Mucosa of descending colon (tissue), 3 donors: ENCODE data around the gene SUCNR1. TPM values are rescaled to one million over a fixed set of nuclear protein-coding genes. Genes with fewer than 3 reads are reported as not detected.
A peak's percentile ranks its signal among the peaks of the same experiment; 100 is the strongest.
"Not testable (repeated sequence)": the region's sequence is repeated elsewhere in the genome, so short reads cannot be mapped to it uniquely, and the experiment has no call there.

Experiments
- ATAC-seq: fragments of 200-7000 bp; cut with Tn5 transposase; one replicate; pipeline ENCODE4 v1.9.1; 2020; ENCODE audit warnings: mild to moderate bottlenecking, moderate library complexity
- DNase-seq, 3 donors: peaks; one replicate each; pipeline ENCODE4 v3.0.0-alpha.2; 2020
- H3K36me3 ChIP-seq: fragments of 200-600 bp; one replicate; pipeline ENCODE4 v1.8.0; 2021; ENCODE audit warnings: low read depth, mild to moderate bottlenecking
- H3K4me1 ChIP-seq: fragments of 200-600 bp; one replicate; pipeline ENCODE4 v1.8.0; 2021; ENCODE audit warnings: low read depth, mild to moderate bottlenecking
- H3K4me3 ChIP-seq: fragments of 200-600 bp; one replicate; pipeline ENCODE4 v1.8.0; 2021; ENCODE audit warnings: mild to moderate bottlenecking
- H3K9me3 ChIP-seq: fragments of 200-600 bp; one replicate; pipeline ENCODE4 v1.8.0; 2021; ENCODE audit warnings: mild to moderate bottlenecking
- intact Hi-C, 2 donors: fragments of 100-400 bp; cut with DNase I in 1 of 2; cut with micrococcal nuclease in 1 of 2; formaldehyde crosslinking; loops; one replicate each; pipeline versions ENCODE4 v1.11.0 to v1.11.1; 2022; cut with DNase I, micrococcal nuclease
- total RNA-seq, 3 donors: library from RNA; stranded (reverse); fragmentation: NEBNext Ultra II Directional in 2 of 3; extraction: Animal tissue kit (Norgen Biotek cat#: 25700) in 2 of 3; gene quantifications; one replicate each; pipeline versions ENCODE4 v1.2.1 to v1.2.4, GENCODE V29; 2021 to 2023
- TF ChIP-seq, protein P1 (sequence below): fragments of 200-600 bp; IDR thresholded peaks from one replicate; pipeline ENCODE4 v1.8.0; 2022; ENCODE audit warnings: antibody characterized with exemption, mild to moderate bottlenecking
- donor health status: DM: no; HTN: no; CAD: no; lungs with moderate emphysema.
- donor health status: DM: no; HTN: no; CAD: no.
- donor health status: DM: no; HTN: yes; CAD: no.

SUCNR1 gene
- total RNA-seq, 3 donors from 2014 or later, result 0.35 to 0.65 (median 0.41) TPM

DNA sequence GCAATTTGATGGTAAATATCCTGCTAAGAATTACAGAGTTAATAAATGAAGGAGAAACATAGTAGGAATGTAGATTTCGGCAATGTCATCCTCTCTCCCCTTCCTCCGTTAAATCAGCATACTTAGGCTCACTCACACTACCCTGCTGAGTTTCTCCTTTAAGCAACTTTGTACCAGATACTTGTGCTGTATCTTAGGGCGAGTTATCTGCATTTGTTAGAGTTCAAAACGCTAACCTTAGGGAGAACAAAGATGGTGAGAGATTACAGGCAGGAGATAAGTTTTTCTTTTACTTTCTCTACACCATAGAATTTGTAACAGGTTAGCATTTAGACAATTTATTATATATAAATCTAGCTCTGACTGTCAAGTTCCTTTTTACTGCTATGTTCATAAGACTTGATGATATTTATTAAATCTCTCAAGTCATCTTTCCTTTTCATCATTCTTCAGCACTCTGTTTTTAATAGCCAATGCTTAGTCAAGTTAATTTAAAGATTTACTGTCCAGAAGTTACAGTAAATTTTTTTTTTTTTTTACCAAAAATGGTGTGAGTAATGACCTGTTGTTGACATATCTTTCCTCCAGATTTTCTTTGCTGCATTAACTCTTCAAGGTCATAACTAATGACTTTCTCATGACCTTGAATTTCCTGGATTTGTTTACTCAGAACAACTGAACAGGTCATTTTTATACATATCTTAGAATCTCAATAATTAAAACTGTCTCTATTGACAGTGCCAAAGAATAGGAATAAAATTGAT lies 22.2 kb downstream of the SUCNR1 start:
- intact Hi-C loops, result no loop called here
- DNase-seq (no peak), ATAC-seq (no peak)
- Histone ChIP-seq H3K4me1 (no peaks in the 10 kb centered on the region), H3K4me3 (no peak overlapping the region), H3K9me3 (no peaks in the 10 kb centered on the region), H3K36me3 (no peaks in the 10 kb centered on the region)
- TF ChIP-seq, protein P1, sequence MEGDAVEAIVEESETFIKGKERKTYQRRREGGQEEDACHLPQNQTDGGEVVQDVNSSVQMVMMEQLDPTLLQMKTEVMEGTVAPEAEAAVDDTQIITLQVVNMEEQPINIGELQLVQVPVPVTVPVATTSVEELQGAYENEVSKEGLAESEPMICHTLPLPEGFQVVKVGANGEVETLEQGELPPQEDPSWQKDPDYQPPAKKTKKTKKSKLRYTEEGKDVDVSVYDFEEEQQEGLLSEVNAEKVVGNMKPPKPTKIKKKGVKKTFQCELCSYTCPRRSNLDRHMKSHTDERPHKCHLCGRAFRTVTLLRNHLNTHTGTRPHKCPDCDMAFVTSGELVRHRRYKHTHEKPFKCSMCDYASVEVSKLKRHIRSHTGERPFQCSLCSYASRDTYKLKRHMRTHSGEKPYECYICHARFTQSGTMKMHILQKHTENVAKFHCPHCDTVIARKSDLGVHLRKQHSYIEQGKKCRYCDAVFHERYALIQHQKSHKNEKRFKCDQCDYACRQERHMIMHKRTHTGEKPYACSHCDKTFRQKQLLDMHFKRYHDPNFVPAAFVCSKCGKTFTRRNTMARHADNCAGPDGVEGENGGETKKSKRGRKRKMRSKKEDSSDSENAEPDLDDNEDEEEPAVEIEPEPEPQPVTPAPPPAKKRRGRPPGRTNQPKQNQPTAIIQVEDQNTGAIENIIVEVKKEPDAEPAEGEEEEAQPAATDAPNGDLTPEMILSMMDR, result no peak

- no peaks in the 10 kb centered on the region for H3K4me1 ChIP-seq
- no peaks in the 10 kb centered on the region for H3K36me3 ChIP-seq
- no peaks in the 10 kb centered on the region for H3K9me3 ChIP-seq
- DNase-seq, result no peak
- intact Hi-C loops, result no loop called here
- no peak overlapping the region for H3K4me3 ChIP-seq
- TF ChIP-seq, protein P1, result no peak
- no peak for ATAC-seq
Observed at GRCh38 chr3:151896246-151897012, 23.0 kb downstream of the SUCNR1 start.

- H3K4me1 ChIP-seq, H3K4me3 ChIP-seq, H3K9me3 ChIP-seq, intact Hi-C loops, DNase-seq, H3K36me3 ChIP-seq: not testable (repeated sequence)
- peak; percentile 24 for ATAC-seq
Observed at GRCh38 chr3:151898121-151898520, 24.7 kb downstream of the SUCNR1 start.

- H3K9me3 ChIP-seq, intact Hi-C loops, H3K4me3 ChIP-seq, H3K36me3 ChIP-seq, ATAC-seq, DNase-seq, H3K4me1 ChIP-seq: not testable (repeated sequence)
Observed at GRCh38 chr3:151898564-151899261, 25.3 kb downstream of the SUCNR1 start.

DNA sequence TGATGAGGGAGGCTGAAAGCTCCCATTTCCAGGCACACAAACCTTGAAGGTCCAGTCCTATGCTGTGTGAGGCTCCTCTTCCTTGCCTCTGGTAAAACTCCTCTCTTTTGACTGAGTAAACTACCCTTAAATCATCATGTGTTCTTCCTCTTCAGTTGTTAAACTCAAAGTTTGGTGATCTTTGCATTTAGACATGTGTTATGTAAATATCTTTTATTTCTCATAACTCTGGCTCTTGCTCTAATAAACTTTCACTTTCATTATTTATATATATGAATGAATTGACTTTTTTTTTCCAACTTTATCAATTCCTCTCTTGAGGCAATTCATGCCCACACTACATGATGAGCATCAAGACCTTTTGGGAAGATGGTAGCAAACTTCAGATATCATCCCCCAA lies 26.6 kb downstream of the SUCNR1 start:
- H3K4me1 ChIP-seq, result no peaks in the 10 kb centered on the region
- no peaks in the 10 kb centered on the region for H3K9me3 ChIP-seq
- TF ChIP-seq, protein P1, result no peak
- no peaks in the 10 kb centered on the region for H3K36me3 ChIP-seq
- H3K4me3 ChIP-seq, result no peak overlapping the region
- intact Hi-C loops, result no loop called here
- DNase-seq (no peak), ATAC-seq (no peak)

DNA sequence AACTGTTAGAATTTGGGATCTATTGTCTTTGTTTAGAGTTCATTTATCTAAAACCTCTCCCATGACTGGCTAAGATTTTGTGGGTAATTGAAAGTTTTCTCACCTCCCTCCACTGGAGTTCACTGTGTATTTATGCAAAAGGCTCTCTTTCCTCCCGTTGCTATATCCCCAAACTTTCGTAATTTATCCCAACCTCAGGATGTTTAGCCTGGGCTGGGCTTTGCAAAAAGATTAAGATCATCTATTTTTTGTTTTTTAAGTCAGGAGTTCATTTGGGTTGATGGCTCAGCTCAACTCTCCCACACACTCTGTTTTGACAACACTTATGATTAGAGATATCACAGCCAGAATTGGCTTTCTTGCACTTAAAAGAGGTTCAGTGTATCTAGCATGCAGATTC lies 27.0 kb downstream of the SUCNR1 start:
- ATAC-seq, result no peak
- TF ChIP-seq, protein P1, result no peak

More for the DNA sequence above, 27.0 kb downstream of the SUCNR1 start:
- no peaks in the 10 kb centered on the region for H3K9me3 ChIP-seq
- no peaks in the 10 kb centered on the region for H3K36me3 ChIP-seq
- no peak for DNase-seq
- intact Hi-C loops, result no loop called here
- no peak overlapping the region for H3K4me3 ChIP-seq
- H3K4me1 ChIP-seq, result no peaks in the 10 kb centered on the region
